ENCODE data around the gene KCNK15.
A peak's percentile ranks its signal among the peaks of the same experiment; 100 is the strongest.

DNA sequence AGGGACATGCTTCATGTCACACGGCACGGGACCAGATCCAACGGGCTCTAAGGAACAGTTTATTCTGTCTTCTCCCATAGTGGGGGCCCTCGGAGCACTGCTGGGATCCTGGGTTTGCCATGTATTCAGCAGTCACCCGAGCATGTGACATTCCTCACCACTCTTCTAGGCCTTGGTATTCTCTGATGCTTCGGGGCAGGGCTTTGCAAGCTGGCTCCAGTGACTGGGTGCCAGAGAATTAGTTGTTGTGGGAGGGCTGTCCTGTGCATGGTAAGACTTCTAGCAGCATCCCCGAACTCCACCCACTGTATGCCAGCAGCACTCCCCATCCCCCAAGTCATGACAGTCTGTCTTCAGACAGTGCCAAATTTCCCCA, 25.1 kb upstream of the KCNK15 start:
- TF ChIP-seq, protein P1, sequence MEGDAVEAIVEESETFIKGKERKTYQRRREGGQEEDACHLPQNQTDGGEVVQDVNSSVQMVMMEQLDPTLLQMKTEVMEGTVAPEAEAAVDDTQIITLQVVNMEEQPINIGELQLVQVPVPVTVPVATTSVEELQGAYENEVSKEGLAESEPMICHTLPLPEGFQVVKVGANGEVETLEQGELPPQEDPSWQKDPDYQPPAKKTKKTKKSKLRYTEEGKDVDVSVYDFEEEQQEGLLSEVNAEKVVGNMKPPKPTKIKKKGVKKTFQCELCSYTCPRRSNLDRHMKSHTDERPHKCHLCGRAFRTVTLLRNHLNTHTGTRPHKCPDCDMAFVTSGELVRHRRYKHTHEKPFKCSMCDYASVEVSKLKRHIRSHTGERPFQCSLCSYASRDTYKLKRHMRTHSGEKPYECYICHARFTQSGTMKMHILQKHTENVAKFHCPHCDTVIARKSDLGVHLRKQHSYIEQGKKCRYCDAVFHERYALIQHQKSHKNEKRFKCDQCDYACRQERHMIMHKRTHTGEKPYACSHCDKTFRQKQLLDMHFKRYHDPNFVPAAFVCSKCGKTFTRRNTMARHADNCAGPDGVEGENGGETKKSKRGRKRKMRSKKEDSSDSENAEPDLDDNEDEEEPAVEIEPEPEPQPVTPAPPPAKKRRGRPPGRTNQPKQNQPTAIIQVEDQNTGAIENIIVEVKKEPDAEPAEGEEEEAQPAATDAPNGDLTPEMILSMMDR (IDR thresholded peaks at IDR 0.05), result no peak
- TF ChIP-seq POLR2A (IDR thresholded peaks at IDR 0.05; ENCODE audit: low read depth), result no peak
- no peak for TF ChIP-seq EP300 (IDR thresholded peaks at IDR 0.05)
- peak; percentile 66 to 68 for TF ChIP-seq POLR2AphosphoS5 (IDR thresholded peaks at IDR 0.05)
